K562 (cell line): Measurements from ENCODE around the gene CTNNBL1. TPM values are rescaled to one million over a fixed set of nuclear protein-coding genes. Genes with fewer than 3 reads are reported as not detected.

Experiments used
- BACH1 ChIP-seq: fragments of 200-800 bp; sonication (Bioruptor generic); IDR thresholded peaks from 2 replicates; pipeline ENCODE4 v1.6.1; 2016; ENCODE audit warnings: missing genetic modification characterization, missing compliant biosample characterization
- CREB5 ChIP-seq: fragments of 250-450 bp; sonication (Bioruptor Pico); IDR thresholded peaks from 2 replicates; pipeline ENCODE4 v1.5.0; 2020; ENCODE audit warnings: mild to moderate bottlenecking
- CREM ChIP-seq: IDR thresholded peaks from 2 replicates; pipeline ENCODE4 v1.6.1; 2014; ENCODE audit warnings: antibody characterized with exemption, low read depth
- EP400 ChIP-seq: fragments of 450-650 bp; IDR thresholded peaks from 2 replicates; pipeline ENCODE4 v1.6.1; 2017; ENCODE audit warnings: antibody characterized with exemption, mild to moderate bottlenecking, moderate library complexity
- FOXO4 ChIP-seq: fragments of 450-650 bp; formaldehyde crosslinking; IDR thresholded peaks from 2 replicates; pipeline ENCODE4 v1.4.0; 2020; ENCODE audit warnings: mild to moderate bottlenecking, moderate library complexity
- HCFC1 ChIP-seq: IDR thresholded peaks from 2 replicates; pipeline ENCODE4 v1.6.1; 2012; ENCODE audit warnings: low read depth, low read length, improper control_type of control experiment
- HDAC1 ChIP-seq, 2 experiments: fragments of 450-650 bp; IDR thresholded peaks; 2 replicates each; pipeline ENCODE4 v1.6.1; 2016 to 2017; ENCODE audit warnings: inconsistent platforms in 1 of 2, mild to moderate bottlenecking in 1 of 2, moderate library complexity in 1 of 2
- KDM2B ChIP-seq: fragments of 250-450 bp; sonication (Bioruptor Pico); IDR thresholded peaks from 2 replicates; pipeline ENCODE4 v1.8.0; 2021; ENCODE audit warnings: mild to moderate bottlenecking, moderate library complexity
- KDM4B ChIP-seq, 2 experiments: fragments of 450-650 bp in 1 of 2; sonication (generic) in 1 of 2; IDR thresholded peaks; 2 replicates each; pipeline ENCODE4 v1.6.1; 2016 to 2017; ENCODE audit warnings: borderline replicate concordance in 2 of 2, antibody characterized with exemption in 1 of 2, low read depth in 1 of 2, mild to moderate bottlenecking in 1 of 2
- KHSRP ChIP-seq: fragments of 450-650 bp; IDR thresholded peaks from 2 replicates; pipeline ENCODE4 v1.6.1; 2017
- LARP7 ChIP-seq: fragments of 450-650 bp; IDR thresholded peaks from 2 replicates; pipeline ENCODE4 v1.6.1; 2016
- MTA3 ChIP-seq: fragments of 450-650 bp; formaldehyde crosslinking; IDR thresholded peaks from 2 replicates; pipeline ENCODE4 v1.6.1; 2017; ENCODE audit warnings: mild to moderate bottlenecking, borderline replicate concordance
- MYC ChIP-seq, 2 experiments: fragments of 250-450 bp in 1 of 2; sonication (Bioruptor Pico) in 1 of 2; IDR thresholded peaks; 2 replicates each; pipeline versions ENCODE4 v1.5.1 to v1.6.1; 2012 to 2021; ENCODE audit warnings: low read depth in 2 of 2, borderline replicate concordance in 1 of 2, improper control_type of control experiment in 1 of 2, low read length in 1 of 2, mild to moderate bottlenecking in 1 of 2, moderate library complexity in 1 of 2
- NCOA1 ChIP-seq: fragments of 450-650 bp; IDR thresholded peaks from 2 replicates; pipeline ENCODE4 v1.6.1; 2016; ENCODE audit warnings: low read depth
- POLR3G ChIP-seq: IDR thresholded peaks from 2 replicates; pipeline ENCODE4 v1.6.1; 2011; ENCODE audit not compliant: insufficient read length, insufficient replicate concordance; ENCODE audit errors: extremely low read depth
- RFX1 ChIP-seq: fragments of 450-650 bp; IDR thresholded peaks from 2 replicates; pipeline ENCODE4 v1.6.1; 2016; ENCODE audit warnings: mild to moderate bottlenecking, moderate library complexity
- U2AF1 ChIP-seq: fragments of 200-400 bp; formaldehyde crosslinking; optimal IDR thresholded peaks from 2 replicates; pipeline ENCODE3; 2017; ENCODE audit warnings: mild to moderate bottlenecking, low read depth, low read length, moderate library complexity
- YY1 ChIP-seq, 3 experiments: IDR thresholded peaks; 2 replicates each; pipeline ENCODE4 v1.6.1; 2011; ENCODE audit warnings: low read length in 2 of 3, mild to moderate bottlenecking in 2 of 3, moderate library complexity in 2 of 3, borderline replicate concordance in 1 of 3, control low read depth in 1 of 3, low read depth in 1 of 3; ENCODE audit not compliant: insufficient read depth in 3 of 3, insufficient replicate concordance in 2 of 3, control insufficient read depth in 1 of 3, insufficient read length in 1 of 3; ENCODE audit errors: extremely low read depth in 1 of 3
- ZKSCAN3 ChIP-seq: fragments of 250-450 bp; sonication (Bioruptor Pico); IDR thresholded peaks from 2 replicates; pipeline ENCODE4 v1.4.0; 2020
- ZNF197 ChIP-seq: fragments of 200-800 bp; sonication (Bioruptor generic); IDR thresholded peaks from 2 replicates; pipeline ENCODE4 v1.6.1; 2016; ENCODE audit warnings: low read depth, missing genetic modification characterization, missing compliant biosample characterization
- ZNF395 ChIP-seq: fragments of 200-800 bp; sonication (Bioruptor generic); IDR thresholded peaks from 2 replicates; pipeline ENCODE4 v1.6.1; 2017; ENCODE audit warnings: missing genetic modification characterization, missing compliant biosample characterization
- ZNF589 ChIP-seq: fragments of 200-800 bp; sonication (Bioruptor generic); IDR thresholded peaks from 2 replicates; pipeline ENCODE4 v1.6.1; 2016; ENCODE audit warnings: low read depth, missing genetic modification characterization, missing compliant biosample characterization
- ZNF764 ChIP-seq: fragments of 250-450 bp; sonication (Bioruptor Pico); IDR thresholded peaks from 2 replicates; pipeline ENCODE4 v1.4.0; 2020; ENCODE audit warnings: low read depth, mild to moderate bottlenecking, moderate library complexity
- polyA plus RNA-seq, 8 experiments: library from polyadenylated mRNA; depleted of rRNA in 4 of 8; stranded (reverse) in 5 of 8; unstranded in 3 of 8; fragments of >200 nt; fragmentation: Nextera tagmentation in 2 of 8; fragmentation: Illumina TruSeq in 1 of 8; extraction: Ambion mirVana in 2 of 8; extraction: Trizol in 1 of 8; gene quantifications; 2 replicates each; pipeline versions ENCODE4 v1.2.1 to v1.2.3, GENCODE V29; 2011 to 2014; ENCODE audit warnings: inconsistent platforms in 1 of 8, missing spikeins in 1 of 8
- total RNA-seq, 7 experiments: library from RNA; depleted of rRNA in 6 of 7; stranded (reverse); fragments of >200 nt in 6 of 7; fragmentation: Illumina TruSeq in 2 of 7; extraction: Trizol in 2 of 7; gene quantifications; 2 replicates each; pipeline versions ENCODE4 v1.2.1 to v1.2.3, GENCODE V29; 2011 to 2021; ENCODE audit warnings: low replicate concordance in 1 of 7
- TF ChIP-seq, protein P1 (sequence below): fragments of 200-800 bp; sonication (Bioruptor generic); IDR thresholded peaks from 2 replicates; pipeline ENCODE4 v1.6.1; 2017; ENCODE audit warnings: missing genetic modification characterization, missing compliant biosample characterization

Gene CTNNBL1
- total and polyA plus RNA-seq, 9 of the 15 experiments (the other 6 are each of a cell fraction or from before 2014, with no cell fraction given): 32.4 to 85.6 (median 43.6) TPM

GRCh38 chr20:37711001-37711400, 17.2 kb downstream of the CTNNBL1 start (continued):
- TF ChIP-seq, protein P1, sequence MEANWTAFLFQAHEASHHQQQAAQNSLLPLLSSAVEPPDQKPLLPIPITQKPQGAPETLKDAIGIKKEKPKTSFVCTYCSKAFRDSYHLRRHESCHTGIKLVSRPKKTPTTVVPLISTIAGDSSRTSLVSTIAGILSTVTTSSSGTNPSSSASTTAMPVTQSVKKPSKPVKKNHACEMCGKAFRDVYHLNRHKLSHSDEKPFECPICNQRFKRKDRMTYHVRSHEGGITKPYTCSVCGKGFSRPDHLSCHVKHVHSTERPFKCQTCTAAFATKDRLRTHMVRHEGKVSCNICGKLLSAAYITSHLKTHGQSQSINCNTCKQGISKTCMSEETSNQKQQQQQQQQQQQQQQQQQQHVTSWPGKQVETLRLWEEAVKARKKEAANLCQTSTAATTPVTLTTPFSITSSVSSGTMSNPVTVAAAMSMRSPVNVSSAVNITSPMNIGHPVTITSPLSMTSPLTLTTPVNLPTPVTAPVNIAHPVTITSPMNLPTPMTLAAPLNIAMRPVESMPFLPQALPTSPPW: no peak
- peak; percentile 82 for TF ChIP-seq RFX1
- TF ChIP-seq KDM2B (CRISPR knock-in tag): no peak
- TF ChIP-seq BACH1: no peak
- TF ChIP-seq CREB5 (CRISPR knock-in tag): no peak
- no peak for TF ChIP-seq ZKSCAN3 (CRISPR knock-in tag)
- peak; percentile 14; the same call in 1 of the 2 replicates for TF ChIP-seq EP400
- TF ChIP-seq CREM: no peak
- no peak for TF ChIP-seq KHSRP
- TF ChIP-seq YY1 (IDR thresholded peaks at IDR 0.05; ENCODE audit: borderline replicate concordance in 1 of 3, control insufficient read depth in 1 of 3, extremely low read depth in 1 of 3, insufficient read depth in 3 of 3, insufficient read length in 1 of 3, insufficient replicate concordance in 2 of 3, low read depth in 1 of 3, low read length in 2 of 3): no peak
- no peak for TF ChIP-seq HCFC1
- TF ChIP-seq MYC (IDR thresholded peaks at IDR 0.05; ENCODE audit: low read depth, low read length): no peak
- TF ChIP-seq MYC (CRISPR knock-in tag; IDR thresholded peaks at IDR 0.05; ENCODE audit: borderline replicate concordance, low read depth): no peak
- TF ChIP-seq U2AF1: no peak
- no peak for TF ChIP-seq FOXO4 (CRISPR knock-in tag)
- TF ChIP-seq NCOA1: no peak
- TF ChIP-seq KDM4B (IDR thresholded peaks at IDR 0.05; ENCODE audit: borderline replicate concordance in 2 of 2, low read depth in 1 of 2): no peak
- no peak for TF ChIP-seq MTA3
- peak in 1 of 2 experiments; percentile 60; a peak in 2 of 4 replicates for TF ChIP-seq HDAC1 (IDR thresholded peaks at IDR 0.05)
- TF ChIP-seq LARP7: no peak
- TF ChIP-seq ZNF589: no peak
- no peak for TF ChIP-seq ZNF764 (CRISPR knock-in tag)
- TF ChIP-seq POLR3G: no peak
- no peak for TF ChIP-seq ZNF395 (CRISPR knock-in tag)
- TF ChIP-seq ZNF197: no peak
